Activated CD8-positive, alpha-beta memory T cell treated with anti-CD3 and anti-CD28 coated beads, Interleukin-2, amount 50 U/mL, for 1 hour (primary cell): Measurements from ENCODE around the gene DLX2.
"Not testable (repeated sequence)": the region's sequence is repeated elsewhere in the genome, so short reads cannot be mapped to it uniquely, and the experiment has no call there.

Experiments used
- DNase-seq: peaks from one replicate; pipeline ENCODE4 v3.0.0-alpha.2; 2020; ENCODE audit errors: extremely low read depth

DLX2 gene

GRCh38 chr2:172083628-172084394 is 18.9 kb downstream of the DLX2 start:
- DNase-seq = no peak

GRCh38 chr2:172082944-172083627 is 19.6 kb downstream of the DLX2 start:
- DNase-seq = no peak

- DNase-seq = no peak
Observed at GRCh38 chr2:172082105-172082943, 20.4 kb downstream of the DLX2 start.

GRCh38 chr2:172081221-172082022 is 21.3 kb downstream of the DLX2 start:
- no peak for DNase-seq

- DNase-seq = no peak
Observed at GRCh38 chr2:172080641-172081220, 22.0 kb downstream of the DLX2 start.

- no peak for DNase-seq
Observed at GRCh38 chr2:172079838-172080640, 22.7 kb downstream of the DLX2 start.

GRCh38 chr2:172079416-172079815 is 23.3 kb downstream of the DLX2 start:
- DNase-seq = no peak

GRCh38 chr2:172074254-172074653 is 28.4 kb downstream of the DLX2 start:
- DNase-seq = no peak

GRCh38 chr2:172073518-172073917 is 29.2 kb downstream of the DLX2 start:
- no peak for DNase-seq

GRCh38 chr2:172072706-172073105 is 30.0 kb downstream of the DLX2 start:
- no peak for DNase-seq

- no peak for DNase-seq
Observed at GRCh38 chr2:172072303-172072702, 30.4 kb downstream of the DLX2 start.

GRCh38 chr2:172070936-172071335 is 31.8 kb downstream of the DLX2 start:
- no peak for DNase-seq

GRCh38 chr2:172067905-172068304 is 34.8 kb downstream of the DLX2 start:
- not testable (repeated sequence) for DNase-seq

- no peak for DNase-seq
Observed at GRCh38 chr2:172066394-172066886, 36.3 kb downstream of the DLX2 start.

- no peak for DNase-seq
Observed at GRCh38 chr2:172065111-172065510, 37.6 kb downstream of the DLX2 start.

GRCh38 chr2:172063446-172063845 is 39.3 kb downstream of the DLX2 start:
- no peak for DNase-seq

GRCh38 chr2:172062402-172063004 is 40.2 kb downstream of the DLX2 start:
- DNase-seq = no peak

GRCh38 chr2:172060118-172060517 is 42.6 kb downstream of the DLX2 start:
- DNase-seq = not testable (repeated sequence)

- DNase-seq = no peak
Observed at GRCh38 chr2:172058660-172059059, 44.0 kb downstream of the DLX2 start.

GRCh38 chr2:172056293-172056692 is 46.4 kb downstream of the DLX2 start:
- no peak for DNase-seq
